Bronchial epithelial cell (primary cell): ENCODE measurements around the gene CADM3. TPM values are rescaled to one million over a fixed set of nuclear protein-coding genes. Genes with fewer than 3 reads are reported as not detected.

Experiments
- DNase-seq: peaks from one replicate; pipeline ENCODE4 v3.0.0-alpha.2; 2010; ENCODE audit warnings: low read depth
- FAIRE-seq: peaks from 2 replicates; lab custom pipeline; 2011; peaks lifted over from hg19 to GRCh38; lab: Jason Lieb, UNC
- H3K27me3 ChIP-seq: 2 replicates; pipeline ENCODE4 v1.5.1; 2011; ENCODE audit warnings: low read length; ENCODE audit not compliant: control insufficient read depth, insufficient read depth
- H3K36me3 ChIP-seq: 2 replicates; pipeline ENCODE4 v1.5.1; 2011; ENCODE audit warnings: low read length; ENCODE audit not compliant: control insufficient read depth, insufficient read depth
- H3K4me3 ChIP-seq: 2 replicates; pipeline ENCODE4 v1.5.1; 2011; ENCODE audit warnings: mild to moderate bottlenecking, low read depth, low read length, control low read depth
- CTCF ChIP-seq: IDR thresholded peaks from 2 replicates; pipeline ENCODE4 v1.5.1; 2011; ENCODE audit warnings: mild to moderate bottlenecking, moderate library complexity, low read length, control low read depth, inconsistent platforms; ENCODE audit not compliant: insufficient read depth, severe bottlenecking
- total RNA-seq: library from RNA; depleted of rRNA; stranded (reverse); fragments of >200 nt; gene quantifications from 2 replicates; pipeline ENCODE4 v1.2.1, GENCODE V29; 2014

Gene CADM3
- total RNA-seq, 1 donor from 2014 or later, result not detected

GRCh38 chr1:159207774-159208173 is 36.4 kb downstream of the CADM3 start:
- Histone ChIP-seq H3K27me3 (no peaks in the 10 kb centered on the region), H3K4me3 (no peak overlapping the region), H3K36me3 (no peaks in the 10 kb centered on the region)
- TF ChIP-seq CTCF, result no peak
- FAIRE-seq, result no peak
- no peak for DNase-seq

- FAIRE-seq, result no peak
- no peaks in the 10 kb centered on the region for H3K27me3 ChIP-seq
- no peak overlapping the region for H3K4me3 ChIP-seq
- no peak for DNase-seq
- H3K36me3 ChIP-seq, result no peaks in the 10 kb centered on the region
- no peak for TF ChIP-seq CTCF
These were observed 36.9 kb downstream of the CADM3 start for GRCh38 chr1:159208175-159208825.

- H3K27me3 ChIP-seq, result no peaks in the 10 kb centered on the region
- FAIRE-seq, result no peak
These were observed 37.6 kb downstream of the CADM3 start for GRCh38 chr1:159209061-159209460.

GRCh38 chr1:159211331-159212136 is 40.1 kb downstream of the CADM3 start:
- Histone ChIP-seq H3K4me3 (no peak overlapping the region), H3K36me3 (no peaks in the 10 kb centered on the region), H3K27me3 (no peaks in the 10 kb centered on the region)
- peak; percentile 74 for TF ChIP-seq CTCF
- DNase-seq (peak; percentile 18), FAIRE-seq (no peak)

More at GRCh38 chr1:159209061-159209460, 37.6 kb downstream of the CADM3 start:
- no peak for DNase-seq
- no peak for TF ChIP-seq CTCF
- no peak overlapping the region for H3K4me3 ChIP-seq
- no peaks in the 10 kb centered on the region for H3K36me3 ChIP-seq

GRCh38 chr1:159212596-159212995 is 41.2 kb downstream of the CADM3 start:
- DNase-seq, result no peak
- H3K4me3 ChIP-seq, result no peak overlapping the region
- H3K36me3 ChIP-seq, result no peaks in the 10 kb centered on the region
- no peak for FAIRE-seq
- TF ChIP-seq CTCF, result no peak
- H3K27me3 ChIP-seq, result no peaks in the 10 kb centered on the region
